Measurements from ENCODE around the gene FAM221A.
"Not testable (repeated sequence)": the region's sequence is repeated elsewhere in the genome, so short reads cannot be mapped to it uniquely, and the experiment has no call there.

FAM221A gene

GRCh38 chr7:23680414-23681405 lies 711 bp downstream of the FAM221A start:
- Histone ChIP-seq H3K27ac (ENCODE audit: low read length) (no peak overlapping the region), H2AFZ (ENCODE audit: low read depth, low read length) (no peak overlapping the region)

GRCh38 chr7:23684041-23684440 lies 4.0 kb downstream of the FAM221A start:
- not testable (repeated sequence) for H3K79me2 ChIP-seq (ENCODE audit: low read length)

More at GRCh38 chr7:23680414-23681405, 711 bp downstream of the FAM221A start:
- Histone ChIP-seq H3K4me1 (ENCODE audit: low read length) (no peaks in the 10 kb centered on the region), H3K4me3 (ENCODE audit: low read length) (no peak overlapping the region), H3K4me2 (ENCODE audit: low read length) (no peak overlapping the region), H3K9me3 (ENCODE audit: insufficient read depth, low read length) (no peaks in the 10 kb centered on the region), H3K27me3 (ENCODE audit: low read depth, low read length) (no peaks in the 10 kb centered on the region), H3K79me2 (ENCODE audit: low read length) (no peaks in the 10 kb centered on the region), H3K36me3 (replicated peaks; ENCODE audit: low read depth, low read length) (no peaks in the 10 kb centered on the region), H3K9ac (ENCODE audit: low read length) (no peak overlapping the region), H4K20me1 (ENCODE audit: insufficient read depth, low read length) (no peaks in the 10 kb centered on the region)
- no peak for TF ChIP-seq CTCF (IDR thresholded peaks at IDR 0.05; ENCODE audit: low read depth, low read length)
- no peak for TF ChIP-seq EZH2phosphoT487 (IDR thresholded peaks at IDR 0.05; ENCODE audit: low read depth)

GRCh38 chr7:23685731-23686130 lies 5.7 kb downstream of the FAM221A start:
- no peak overlapping the region for H3K4me3 ChIP-seq (ENCODE audit: low read length)
- H3K79me2 ChIP-seq (ENCODE audit: low read length): no peaks in the 10 kb centered on the region
- H3K4me2 ChIP-seq (ENCODE audit: low read length): no peak overlapping the region
- H3K27me3 ChIP-seq (ENCODE audit: low read depth, low read length): no peaks in the 10 kb centered on the region
- H3K36me3 ChIP-seq (replicated peaks; ENCODE audit: low read depth, low read length): no peaks in the 10 kb centered on the region
- H3K9me3 ChIP-seq (ENCODE audit: insufficient read depth, low read length): no peaks in the 10 kb centered on the region
- TF ChIP-seq CTCF (IDR thresholded peaks at IDR 0.05; ENCODE audit: low read depth, low read length) (no peak), EZH2phosphoT487 (IDR thresholded peaks at IDR 0.05; ENCODE audit: low read depth) (no peak)
- no peak overlapping the region for H2AFZ ChIP-seq (ENCODE audit: low read depth, low read length)
- no peaks in the 10 kb centered on the region for H3K4me1 ChIP-seq (ENCODE audit: low read length)
- H4K20me1 ChIP-seq (ENCODE audit: insufficient read depth, low read length): no peaks in the 10 kb centered on the region
- no peak overlapping the region for H3K9ac ChIP-seq (ENCODE audit: low read length)
- H3K27ac ChIP-seq (ENCODE audit: low read length): no peak overlapping the region

More at GRCh38 chr7:23684041-23684440, 4.0 kb downstream of the FAM221A start:
- not testable (repeated sequence) for H3K36me3 ChIP-seq (replicated peaks; ENCODE audit: low read depth, low read length); H3K4me2 ChIP-seq (ENCODE audit: low read length); H3K9ac ChIP-seq (ENCODE audit: low read length); H3K9me3 ChIP-seq (ENCODE audit: insufficient read depth, low read length); H2AFZ ChIP-seq (ENCODE audit: low read depth, low read length); H3K27me3 ChIP-seq (ENCODE audit: low read depth, low read length); H3K4me3 ChIP-seq (ENCODE audit: low read length); H3K4me1 ChIP-seq (ENCODE audit: low read length); H4K20me1 ChIP-seq (ENCODE audit: insufficient read depth, low read length); H3K27ac ChIP-seq (ENCODE audit: low read length)

GRCh38 chr7:23687011-23687410 lies 7.0 kb downstream of the FAM221A start:
- H3K36me3 ChIP-seq (replicated peaks; ENCODE audit: low read depth, low read length): no peaks in the 10 kb centered on the region
- H3K4me2 ChIP-seq (ENCODE audit: low read length): no peak overlapping the region
- H3K27ac ChIP-seq (ENCODE audit: low read length): no peak overlapping the region
- no peak overlapping the region for H2AFZ ChIP-seq (ENCODE audit: low read depth, low read length)
- H3K4me1 ChIP-seq (ENCODE audit: low read length): no peaks in the 10 kb centered on the region
- H3K27me3 ChIP-seq (ENCODE audit: low read depth, low read length): no peaks in the 10 kb centered on the region
- H3K9me3 ChIP-seq (ENCODE audit: insufficient read depth, low read length): no peaks in the 10 kb centered on the region
- TF ChIP-seq EZH2phosphoT487 (IDR thresholded peaks at IDR 0.05; ENCODE audit: low read depth) (no peak), CTCF (IDR thresholded peaks at IDR 0.05; ENCODE audit: low read depth, low read length) (no peak)
- no peak overlapping the region for H3K4me3 ChIP-seq (ENCODE audit: low read length)
- no peaks in the 10 kb centered on the region for H4K20me1 ChIP-seq (ENCODE audit: insufficient read depth, low read length)
- no peaks in the 10 kb centered on the region for H3K79me2 ChIP-seq (ENCODE audit: low read length)
- H3K9ac ChIP-seq (ENCODE audit: low read length): no peak overlapping the region

All from OCI-LY3 (cell line).